ENCODE data around the gene COL6A1.

DNA sequence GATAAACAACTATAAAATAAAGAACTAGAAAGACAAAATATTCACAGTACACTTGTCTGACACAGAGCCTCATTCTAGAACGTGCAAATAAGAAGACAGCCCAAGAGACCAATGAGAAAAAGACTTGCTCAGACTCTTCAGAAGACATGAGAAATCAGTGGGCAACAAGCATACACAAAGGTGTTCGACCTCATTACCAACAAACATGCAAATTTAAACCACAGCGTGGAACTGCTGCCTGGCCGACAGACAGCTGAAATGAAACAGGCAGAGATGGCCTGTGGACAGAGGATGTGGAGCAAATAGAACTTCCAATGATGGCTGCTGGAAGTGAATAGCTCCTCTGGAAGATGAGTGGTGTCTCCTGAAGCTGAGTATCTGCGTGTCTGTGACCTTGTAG, 22.4 kb upstream of the COL6A1 start:
- TF ChIP-seq, protein P1, sequence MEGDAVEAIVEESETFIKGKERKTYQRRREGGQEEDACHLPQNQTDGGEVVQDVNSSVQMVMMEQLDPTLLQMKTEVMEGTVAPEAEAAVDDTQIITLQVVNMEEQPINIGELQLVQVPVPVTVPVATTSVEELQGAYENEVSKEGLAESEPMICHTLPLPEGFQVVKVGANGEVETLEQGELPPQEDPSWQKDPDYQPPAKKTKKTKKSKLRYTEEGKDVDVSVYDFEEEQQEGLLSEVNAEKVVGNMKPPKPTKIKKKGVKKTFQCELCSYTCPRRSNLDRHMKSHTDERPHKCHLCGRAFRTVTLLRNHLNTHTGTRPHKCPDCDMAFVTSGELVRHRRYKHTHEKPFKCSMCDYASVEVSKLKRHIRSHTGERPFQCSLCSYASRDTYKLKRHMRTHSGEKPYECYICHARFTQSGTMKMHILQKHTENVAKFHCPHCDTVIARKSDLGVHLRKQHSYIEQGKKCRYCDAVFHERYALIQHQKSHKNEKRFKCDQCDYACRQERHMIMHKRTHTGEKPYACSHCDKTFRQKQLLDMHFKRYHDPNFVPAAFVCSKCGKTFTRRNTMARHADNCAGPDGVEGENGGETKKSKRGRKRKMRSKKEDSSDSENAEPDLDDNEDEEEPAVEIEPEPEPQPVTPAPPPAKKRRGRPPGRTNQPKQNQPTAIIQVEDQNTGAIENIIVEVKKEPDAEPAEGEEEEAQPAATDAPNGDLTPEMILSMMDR (conservative IDR thresholded peaks at IDR 0.05; ENCODE audit: low read length): no peak
- TF ChIP-seq EZH2phosphoT487 (IDR thresholded peaks at IDR 0.05; ENCODE audit: borderline replicate concordance, low read depth, low read length): no peak
